Activated naive CD8-positive, alpha-beta T cell treated with anti-CD3 and anti-CD28 coated beads, Interleukin-2, amount 10 ng/mL, durations not matched to agents 7 days and 5 days (primary cell): Measurements from ENCODE around the gene KLK13. TPM values are rescaled to one million over a fixed set of nuclear protein-coding genes. Genes with fewer than 3 reads are reported as not detected.

Experiments
- ATAC-seq: fragments of 150-1000 bp; cut with Tn5 transposase; one replicate; pipeline ENCODE4 v1.10.0; 2021; ENCODE audit warnings: low read depth, moderate library complexity
- POLR2A ChIA-PET: fragments of 350-600 bp; sonication (Branson Sonifier 250); formaldehyde crosslinking; loops from one replicate; lab custom pipeline; 2021; ENCODE audit warnings: antibody characterized with exemption; lab: Charles Lee
- DNase-seq: peaks from one replicate; pipeline ENCODE4 v3.0.0; 2021
- H3K27ac Mint-ChIP-seq: one replicate; pipeline ENCODE4 v1.8.0; 2022; ENCODE audit warnings: mild to moderate bottlenecking, mixed read lengths
- H3K27me3 Mint-ChIP-seq: one replicate; pipeline ENCODE4 v1.8.0; 2022; ENCODE audit warnings: mild to moderate bottlenecking, moderate library complexity, mixed read lengths
- H3K36me3 Mint-ChIP-seq: one replicate; pipeline ENCODE4 v1.8.0; 2021; ENCODE audit warnings: mild to moderate bottlenecking, mixed read lengths
- H3K4me1 Mint-ChIP-seq: one replicate; pipeline ENCODE4 v1.8.0; 2021; ENCODE audit warnings: mixed read lengths
- H3K4me3 Mint-ChIP-seq: one replicate; pipeline ENCODE4 v1.8.0; 2022; ENCODE audit warnings: mild to moderate bottlenecking, moderate library complexity, mixed read lengths
- H3K9me3 Mint-ChIP-seq: one replicate; pipeline ENCODE4 v1.8.0; 2021; ENCODE audit warnings: mixed read lengths
- total RNA-seq, 2 experiments: library from RNA; stranded (reverse); gene quantifications; one replicate each; pipeline ENCODE4 v1.2.3, GENCODE V29; 2021

The KLK13 gene
- total RNA-seq, 2 experiments from 2014 or later, result not detected

DNA sequence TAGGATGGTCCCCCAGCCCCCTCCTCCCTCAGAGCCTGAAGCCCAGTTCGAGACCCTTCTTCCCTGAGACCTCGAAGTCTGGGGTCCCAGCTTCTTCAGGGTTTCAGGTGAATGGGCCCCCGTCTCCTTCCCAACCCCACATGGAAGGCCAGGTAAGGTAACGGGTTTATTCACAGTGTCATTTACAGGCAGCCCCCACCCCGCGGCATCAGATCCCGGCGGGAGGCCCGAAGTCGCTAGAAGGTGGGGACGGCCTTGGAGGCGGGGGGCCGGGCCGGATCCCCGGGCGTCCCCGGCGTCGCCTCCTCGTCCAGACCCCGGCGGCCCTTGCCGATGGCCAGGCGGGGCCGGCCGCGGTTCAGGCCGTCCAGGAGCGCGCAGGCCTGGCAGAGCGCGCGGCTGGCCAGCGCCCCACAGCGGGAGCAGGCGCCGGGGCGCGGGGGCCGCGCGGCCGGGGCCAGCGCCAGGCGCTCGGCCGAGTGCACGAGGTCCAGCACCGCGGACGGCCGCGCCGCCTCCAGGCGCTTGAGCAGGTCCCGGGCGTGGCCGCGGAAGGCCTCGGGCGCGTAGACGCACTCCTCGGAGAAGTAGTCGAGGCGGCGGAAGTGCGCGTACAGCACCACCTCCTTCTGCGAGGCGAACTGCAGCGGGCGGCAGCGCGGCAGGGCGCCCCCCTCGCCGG, 33.6 kb upstream of the KLK13 start:
- Mint-ChIP-seq H3K9me3 (no peaks in the 10 kb centered on the region), H3K4me3 (peak overlapping the region; percentile 51), H3K27me3 (no peaks in the 10 kb centered on the region), H3K4me1 (peaks cover 21% of the 10 kb centered on the region), H3K36me3 (peaks cover 18% of the 10 kb centered on the region), H3K27ac (no peak overlapping the region)
- ATAC-seq (peak; percentile 76), DNase-seq (peak; percentile 54)
- POLR2A ChIA-PET, result interaction anchor here (0.7 to 0.8 kb wide), 2 partner anchors 10 to 18 kb away, joined by 3 read pairs; no protein-coding TSS in a partner anchor

DNA sequence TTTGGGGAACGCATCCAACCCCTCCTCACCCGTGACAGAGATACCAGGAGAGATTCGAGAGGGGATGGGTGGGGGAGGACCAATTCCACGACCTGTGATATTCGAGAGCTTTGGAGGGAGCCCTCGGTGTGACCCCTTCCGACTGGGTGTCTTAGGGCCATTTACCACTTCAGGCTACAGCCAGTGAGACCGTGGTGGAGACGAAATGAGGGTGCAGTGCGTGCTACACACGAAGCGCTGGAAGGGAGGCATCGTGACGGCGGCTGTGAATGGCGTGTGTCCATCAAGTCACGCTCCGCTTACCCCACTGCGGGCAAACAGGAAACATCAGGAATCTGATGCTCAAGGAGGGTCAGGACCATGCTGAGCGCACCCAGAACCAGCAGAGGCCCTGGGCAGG, 32.9 kb upstream of the KLK13 start:
- Mint-ChIP-seq H3K27ac (no peak overlapping the region), H3K36me3 (peaks cover 18% of the 10 kb centered on the region), H3K27me3 (no peaks in the 10 kb centered on the region), H3K4me3 (no peak overlapping the region), H3K9me3 (no peaks in the 10 kb centered on the region), H3K4me1 (peaks cover 21% of the 10 kb centered on the region)
- DNase-seq, result no peak
- POLR2A ChIA-PET, result interaction anchor here (0.7 kb wide), 1 partner anchor 18 kb away, joined by 3 read pairs; no protein-coding TSS in a partner anchor
- ATAC-seq, result no peak

DNA sequence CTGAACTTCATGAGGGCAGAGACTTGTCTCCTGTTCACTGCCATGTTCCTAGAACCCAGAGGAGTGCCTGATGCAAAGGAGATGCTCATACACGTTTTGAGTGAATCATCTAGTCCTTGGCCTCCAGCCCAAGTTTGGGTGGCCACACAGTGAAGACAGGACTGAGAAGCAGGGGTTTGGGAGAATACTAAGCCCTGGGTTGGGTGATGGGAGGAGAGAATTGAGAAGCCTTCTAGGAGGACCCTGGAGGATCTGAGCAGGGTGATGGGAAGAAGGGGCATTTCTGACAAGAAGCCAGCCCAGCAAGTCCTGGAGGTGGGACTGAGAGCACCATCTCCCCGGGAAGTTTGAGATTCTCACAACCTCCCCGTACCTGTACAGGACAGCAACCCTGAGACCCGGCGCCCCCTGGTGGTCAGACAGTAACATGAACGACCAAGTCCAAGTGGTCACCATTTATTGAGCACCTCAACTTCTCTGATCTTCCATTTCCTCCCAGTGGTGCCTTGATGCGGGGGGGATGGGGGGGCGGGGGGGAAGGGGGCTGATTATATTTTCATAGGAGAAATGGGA, 32.4 kb upstream of the KLK13 start:
- Mint-ChIP-seq H3K27ac (peak overlapping the region; percentile 78), H3K27me3 (no peaks in the 10 kb centered on the region), H3K4me3 (peak overlapping the region; percentile 41), H3K36me3 (peaks cover 14% of the 10 kb centered on the region), H3K4me1 (peaks cover 17% of the 10 kb centered on the region), H3K9me3 (no peaks in the 10 kb centered on the region)
- DNase-seq, result peak; percentile 77
- ATAC-seq, result peak; percentile 34
- POLR2A ChIA-PET, result interaction anchor here (1.5 kb wide), 1 partner anchor 11 kb away, joined by 4 read pairs; no protein-coding TSS in a partner anchor

DNA sequence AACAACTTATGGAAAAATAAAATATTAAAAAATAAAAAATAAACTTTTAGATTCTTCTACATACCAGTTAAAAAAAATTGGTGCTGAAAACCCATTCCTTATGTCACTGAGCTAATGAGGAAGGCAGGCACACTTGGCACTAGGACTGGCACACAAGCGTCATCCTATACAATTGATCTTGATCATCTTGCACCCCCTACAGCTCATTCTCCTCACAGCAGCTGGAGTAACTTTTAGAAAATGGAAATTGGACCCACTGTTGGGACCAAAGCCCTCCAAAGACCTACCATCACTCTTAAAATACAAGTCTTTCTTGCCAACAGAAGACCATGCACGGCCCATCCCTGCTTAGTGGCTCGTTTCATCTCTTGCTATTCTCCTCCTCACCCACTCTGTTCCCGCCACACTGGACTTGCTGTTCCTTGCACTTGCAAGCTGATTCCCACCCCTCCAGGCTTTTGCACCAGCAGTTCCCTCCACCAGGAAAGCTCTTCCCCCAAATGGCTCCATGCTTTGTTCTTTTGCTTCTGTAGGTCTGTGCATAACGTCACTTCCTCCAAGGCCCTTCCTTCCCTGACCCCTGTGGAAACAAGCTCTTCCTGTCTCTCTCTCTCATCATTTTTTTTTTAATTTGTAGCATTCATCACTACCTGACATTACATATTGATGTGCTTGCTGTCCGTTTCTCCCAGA, 31.7 kb upstream of the KLK13 start:
- DNase-seq (no peak), ATAC-seq (peak; percentile 27)
- POLR2A ChIA-PET, result interaction anchor here (1.5 kb wide), 1 partner anchor 11 kb away, joined by 4 read pairs; no protein-coding TSS in a partner anchor
- H3K27me3 Mint-ChIP-seq, result no peaks in the 10 kb centered on the region
- H3K27ac Mint-ChIP-seq, result peak overlapping the region; percentile 78
- no peaks in the 10 kb centered on the region for H3K9me3 Mint-ChIP-seq
- H3K4me1 Mint-ChIP-seq, result peaks cover 17% of the 10 kb centered on the region
- H3K4me3 Mint-ChIP-seq, result peak overlapping the region; percentile 41
- peaks cover 14% of the 10 kb centered on the region for H3K36me3 Mint-ChIP-seq

DNA sequence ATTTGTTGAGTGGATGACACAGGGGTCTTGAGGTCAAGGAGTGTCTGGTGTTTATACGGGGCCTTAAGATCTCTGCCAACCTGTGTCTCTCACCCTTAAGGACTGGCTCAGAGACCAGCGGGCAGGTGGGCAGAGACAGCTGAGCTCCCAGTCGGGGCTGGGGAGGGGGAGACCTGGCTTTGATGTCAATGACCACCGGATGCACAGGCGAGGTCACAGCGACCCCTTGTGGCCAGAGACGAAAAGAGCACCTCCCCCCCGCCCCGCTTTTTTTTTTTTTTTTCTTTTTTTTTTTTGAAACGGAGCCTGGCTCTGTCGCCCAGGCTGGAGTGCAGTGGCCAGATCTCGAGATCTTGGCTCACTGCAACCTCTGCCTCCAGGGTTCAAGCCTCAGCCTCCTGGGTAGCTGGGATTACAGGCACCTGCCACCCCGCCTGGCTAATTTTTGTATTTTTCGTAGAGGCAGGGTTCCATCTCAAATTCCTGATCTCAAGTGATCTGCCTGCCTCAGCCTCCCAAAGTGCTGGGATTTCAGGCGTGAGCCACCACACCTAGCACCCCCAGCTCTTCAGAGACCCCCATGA, 29.9 kb upstream of the KLK13 start:
- ATAC-seq (no peak), DNase-seq (peak; percentile 51)
- Mint-ChIP-seq H3K9me3 (no peaks in the 10 kb centered on the region), H3K4me1 (peaks cover 13% of the 10 kb centered on the region), H3K4me3 (no peak overlapping the region), H3K27me3 (no peaks in the 10 kb centered on the region), H3K27ac (no peak overlapping the region), H3K36me3 (peaks cover 14% of the 10 kb centered on the region)
- POLR2A ChIA-PET, result no interaction called here

DNA sequence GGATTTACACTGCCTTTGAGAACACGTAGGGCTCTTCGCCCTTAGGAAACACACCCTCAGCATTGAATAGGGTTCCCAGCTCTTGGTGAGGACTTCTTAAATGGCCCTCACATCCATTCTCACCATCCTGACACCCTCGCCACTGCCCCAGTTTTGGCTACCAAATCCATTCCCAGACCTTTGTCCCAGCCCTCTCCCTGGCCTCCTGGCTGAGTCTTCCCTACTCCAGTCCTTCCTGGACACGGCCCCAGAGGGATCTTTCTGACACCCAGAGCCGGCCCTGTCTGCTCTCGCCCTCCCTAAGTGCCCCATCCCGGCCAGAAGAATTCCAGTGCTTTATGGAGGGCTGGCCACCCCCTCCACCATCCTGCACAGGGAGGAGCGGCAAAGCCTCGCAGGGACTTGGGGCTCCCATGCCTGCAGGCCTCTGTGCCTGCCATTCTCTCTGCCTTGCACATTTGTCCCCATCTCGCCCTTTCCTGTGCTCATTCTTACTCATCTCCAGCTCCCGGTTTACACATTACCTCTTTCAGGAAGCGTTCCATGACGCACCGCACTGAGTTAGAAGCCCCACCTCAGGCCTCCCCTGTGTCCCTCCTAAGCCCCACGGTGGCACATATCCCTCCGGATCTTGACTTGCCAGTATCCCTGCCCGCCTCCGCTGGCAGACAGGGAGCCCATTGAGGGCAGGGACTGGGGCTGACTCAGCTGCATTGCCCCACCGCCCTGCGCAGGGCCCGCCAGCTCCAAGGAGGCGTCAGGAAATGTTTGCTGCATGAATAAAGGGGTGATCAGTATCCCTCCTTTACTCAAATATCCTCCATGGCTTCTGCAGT, 28.8 kb upstream of the KLK13 start:
- H3K27me3 Mint-ChIP-seq, result no peaks in the 10 kb centered on the region
- DNase-seq (no peak), ATAC-seq (no peak)
- peaks cover 10% of the 10 kb centered on the region for H3K4me1 Mint-ChIP-seq
- H3K9me3 Mint-ChIP-seq, result no peaks in the 10 kb centered on the region
- H3K4me3 Mint-ChIP-seq, result no peak overlapping the region
- peaks cover 12% of the 10 kb centered on the region for H3K36me3 Mint-ChIP-seq
- peak overlapping the region; percentile 9 for H3K27ac Mint-ChIP-seq
- POLR2A ChIA-PET, result no interaction called here

DNA sequence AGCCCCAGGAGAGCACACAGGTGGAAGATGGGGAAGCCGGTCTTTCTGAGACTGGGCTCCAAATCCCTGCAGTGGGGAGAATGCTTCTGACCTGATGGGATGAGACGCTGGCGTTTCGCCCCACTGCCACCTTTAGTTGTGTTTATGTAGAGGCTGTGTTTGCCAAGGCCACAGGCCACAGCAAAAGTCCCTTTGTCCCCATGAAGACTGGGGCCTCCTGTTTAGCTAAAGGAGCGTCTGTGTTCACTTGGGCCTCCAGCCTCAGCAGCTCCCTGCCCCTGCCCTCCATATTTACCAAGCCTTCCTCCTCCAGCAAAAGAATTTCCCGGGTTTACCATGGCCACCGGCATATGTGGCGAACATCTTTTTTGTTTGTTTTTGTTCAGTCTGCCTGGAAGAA, 28.2 kb upstream of the KLK13 start:
- Mint-ChIP-seq H3K36me3 (peaks cover 12% of the 10 kb centered on the region), H3K27ac (no peak overlapping the region), H3K4me1 (peaks cover 10% of the 10 kb centered on the region), H3K27me3 (no peaks in the 10 kb centered on the region), H3K9me3 (no peaks in the 10 kb centered on the region), H3K4me3 (no peak overlapping the region)
- ATAC-seq, result no peak
- DNase-seq, result no peak
- POLR2A ChIA-PET, result no interaction called here

DNA sequence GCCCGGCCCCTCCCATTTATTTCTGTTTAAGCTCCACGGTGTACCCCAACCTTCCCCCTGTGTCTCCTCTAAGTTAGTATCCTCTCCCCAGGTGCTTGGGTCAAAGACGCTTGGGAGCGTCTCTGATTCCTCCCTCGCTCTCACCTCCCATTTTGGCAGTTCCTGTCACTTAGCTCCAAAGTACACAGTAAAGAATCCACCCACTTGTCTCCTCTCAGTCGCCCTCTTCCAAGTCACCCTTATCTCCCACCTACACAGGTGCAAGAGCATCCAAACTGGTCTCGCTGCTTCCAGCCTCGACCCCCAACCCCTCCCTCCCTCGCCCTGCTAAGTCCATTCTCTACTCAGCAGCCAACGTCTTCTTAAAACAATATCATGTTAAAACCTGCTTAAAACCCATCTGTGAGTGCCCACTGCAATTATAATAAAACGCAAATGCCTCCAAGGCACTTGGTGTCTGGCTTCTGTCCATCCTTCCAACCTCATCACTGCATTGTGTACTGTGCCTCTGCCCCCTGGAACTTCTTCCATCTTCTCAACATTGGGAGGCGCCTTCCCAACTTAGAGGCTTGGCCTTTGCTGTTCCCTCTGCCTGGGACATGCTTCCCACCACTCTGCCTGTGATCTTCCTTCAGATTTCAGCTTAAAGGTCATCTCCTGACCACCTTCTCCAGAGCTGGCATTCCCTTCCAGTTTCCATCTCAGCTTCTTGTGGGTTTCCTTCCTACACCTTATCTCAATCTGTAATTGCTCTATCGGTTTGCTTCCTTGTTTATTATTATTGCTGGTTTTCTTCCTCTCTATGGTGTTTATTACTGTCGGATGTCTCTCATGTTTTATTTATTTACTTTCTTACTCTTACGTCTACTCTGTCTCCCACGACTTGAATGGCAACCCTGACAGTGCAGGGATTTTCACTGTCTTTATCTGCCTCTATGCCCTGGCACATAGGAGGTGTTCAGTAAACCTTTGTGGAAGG, 27.3 kb upstream of the KLK13 start:
- DNase-seq (no peak), ATAC-seq (no peak)
- no peaks in the 10 kb centered on the region for H3K27me3 Mint-ChIP-seq
- H3K9me3 Mint-ChIP-seq, result no peaks in the 10 kb centered on the region
- POLR2A ChIA-PET, result no interaction called here
- no peak overlapping the region for H3K27ac Mint-ChIP-seq
- no peak overlapping the region for H3K4me3 Mint-ChIP-seq
- H3K4me1 Mint-ChIP-seq, result peaks cover 7% of the 10 kb centered on the region
- H3K36me3 Mint-ChIP-seq, result peaks cover 6% of the 10 kb centered on the region

DNA sequence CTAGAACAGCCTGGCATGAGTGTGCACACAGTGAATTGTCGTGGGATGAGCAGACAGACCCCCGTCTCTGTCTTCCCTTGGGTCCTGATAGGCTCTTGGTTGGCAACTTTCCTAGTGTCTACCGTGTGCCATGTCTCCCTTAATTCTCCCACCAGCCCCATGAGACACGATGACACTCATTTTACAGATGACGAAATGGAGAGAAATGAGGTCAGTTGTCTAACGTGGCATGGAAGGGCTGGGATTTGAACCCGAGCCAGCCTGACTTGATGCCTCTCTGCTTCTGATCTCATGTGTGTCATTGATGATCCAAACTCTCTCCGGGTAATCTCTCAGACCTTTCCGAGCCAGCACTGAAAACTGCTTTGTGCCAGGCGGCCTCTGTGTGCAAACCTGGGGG, 26.2 kb upstream of the KLK13 start:
- DNase-seq (no peak), ATAC-seq (no peak)
- no peak overlapping the region for H3K27ac Mint-ChIP-seq
- POLR2A ChIA-PET, result no interaction called here
- H3K4me1 Mint-ChIP-seq, result no peaks in the 10 kb centered on the region
- H3K36me3 Mint-ChIP-seq, result no peaks in the 10 kb centered on the region
- no peaks in the 10 kb centered on the region for H3K9me3 Mint-ChIP-seq
- no peaks in the 10 kb centered on the region for H3K27me3 Mint-ChIP-seq
- H3K4me3 Mint-ChIP-seq, result no peak overlapping the region

DNA sequence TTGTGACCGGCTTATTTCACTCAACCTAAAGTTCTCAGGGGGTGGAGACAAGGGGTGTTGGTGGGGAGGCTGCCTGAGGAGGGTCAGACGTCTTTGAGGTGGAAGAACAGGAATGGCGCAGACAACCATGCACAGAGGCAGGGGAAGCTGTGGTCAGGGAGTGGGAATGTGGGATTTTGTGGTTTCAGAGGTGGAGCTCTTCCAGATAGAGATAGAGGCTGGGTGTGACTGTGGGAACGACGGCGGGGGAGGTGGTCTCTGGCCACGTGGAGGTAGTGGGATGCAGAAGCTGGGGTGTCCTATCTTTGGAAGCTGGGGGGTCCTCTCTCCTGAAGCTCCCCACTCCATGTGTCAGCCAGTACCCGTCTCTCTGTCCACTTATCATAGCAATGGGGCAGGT, 25.6 kb upstream of the KLK13 start:
- DNase-seq, result no peak
- Mint-ChIP-seq H3K27me3 (no peaks in the 10 kb centered on the region), H3K36me3 (no peaks in the 10 kb centered on the region), H3K4me1 (no peaks in the 10 kb centered on the region), H3K4me3 (no peak overlapping the region), H3K9me3 (no peaks in the 10 kb centered on the region), H3K27ac (no peak overlapping the region)
- POLR2A ChIA-PET, result no interaction called here
- no peak for ATAC-seq

DNA sequence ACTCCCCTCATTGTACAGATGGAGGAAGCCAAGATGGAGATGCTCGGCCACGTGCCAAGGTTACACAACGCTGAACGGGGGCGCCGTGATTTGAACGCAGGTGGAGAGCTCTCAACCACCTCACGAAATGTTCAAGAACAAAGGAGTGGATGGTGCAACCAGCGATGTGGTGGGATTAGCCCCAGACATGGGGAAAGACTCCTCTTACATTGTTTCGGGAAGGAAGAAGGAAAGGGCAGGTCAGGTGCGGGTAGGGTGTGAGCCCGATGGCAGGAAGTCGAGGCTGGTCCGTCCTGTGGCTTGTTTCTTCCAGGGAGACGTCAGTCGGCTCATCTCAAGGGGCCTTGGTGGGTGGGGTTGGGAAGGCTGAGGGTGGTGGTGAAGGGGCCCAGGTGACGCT, 24.9 kb upstream of the KLK13 start:
- Mint-ChIP-seq H3K4me3 (no peak overlapping the region), H3K36me3 (no peaks in the 10 kb centered on the region), H3K27me3 (no peaks in the 10 kb centered on the region), H3K4me1 (no peaks in the 10 kb centered on the region), H3K27ac (no peak overlapping the region), H3K9me3 (no peaks in the 10 kb centered on the region)
- DNase-seq (no peak), ATAC-seq (no peak)
- POLR2A ChIA-PET, result no interaction called here
